ENCODE measurements around the gene TRPC6.

- TF ChIP-seq POLR2AphosphoS5 (IDR thresholded peaks at IDR 0.05) (no peak), CTCF (IDR thresholded peaks at IDR 0.05) (no peak), POLR2A (IDR thresholded peaks at IDR 0.05) (no peak)
Observed at GRCh38 chr11:101429703-101430540, 153.9 kb downstream of the TRPC6 start.
